ENCODE data around the gene TCF12.
"Not testable (repeated sequence)": the region's sequence is repeated elsewhere in the genome, so short reads cannot be mapped to it uniquely, and the experiment has no call there.

Gene TCF12

DNA sequence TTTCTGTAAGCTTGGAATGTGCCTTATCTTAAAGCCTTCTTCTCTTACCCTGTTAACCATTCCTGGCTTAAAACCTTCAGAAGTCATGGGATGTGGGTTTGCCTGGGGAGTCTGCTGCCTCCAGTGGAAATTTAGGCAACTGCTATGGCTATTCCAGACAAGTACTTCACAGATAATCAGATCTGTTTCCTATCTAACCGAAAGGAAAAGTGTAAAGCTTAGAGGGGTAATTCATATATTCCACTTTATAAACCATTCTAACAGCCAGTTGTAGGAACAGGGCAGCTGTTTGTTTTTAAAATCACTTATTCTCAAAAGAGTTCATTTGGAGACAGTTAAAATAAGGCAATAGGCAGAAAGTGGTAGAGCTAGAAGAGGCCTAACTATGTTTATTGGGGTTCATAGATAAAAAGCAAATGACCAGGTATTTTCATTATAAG is 219.9 kb downstream of the TCF12 start:
- DNase-seq (ENCODE audit: low read depth), result no peak

DNA sequence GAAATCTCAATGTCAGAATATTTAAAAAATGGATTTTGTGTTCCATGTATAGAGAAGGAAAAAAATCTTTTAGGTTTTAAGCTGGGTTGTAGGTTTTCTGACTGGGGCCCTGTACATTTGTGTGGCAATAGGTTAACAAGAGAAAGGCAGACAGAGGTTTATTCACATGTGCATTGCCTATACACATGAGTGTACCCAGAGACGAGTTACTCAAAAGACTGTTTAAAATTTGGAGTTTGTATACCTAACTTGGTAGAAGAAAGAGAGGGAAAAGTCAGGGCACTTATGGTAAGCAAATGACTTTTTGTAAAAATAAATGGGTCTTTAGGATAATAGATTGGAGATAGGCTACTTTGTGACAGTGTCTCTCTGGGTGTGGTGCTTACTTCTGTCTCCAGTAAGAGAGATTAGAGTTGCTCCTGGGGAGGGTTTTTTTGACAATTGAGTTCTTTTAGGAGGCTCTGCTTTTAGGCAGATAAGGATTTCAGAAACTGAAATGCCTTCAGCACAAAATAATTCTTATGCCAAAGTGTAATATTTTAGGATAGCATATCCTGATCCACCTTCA is 225.2 kb downstream of the TCF12 start:
- no peak for DNase-seq (ENCODE audit: low read depth)

DNA sequence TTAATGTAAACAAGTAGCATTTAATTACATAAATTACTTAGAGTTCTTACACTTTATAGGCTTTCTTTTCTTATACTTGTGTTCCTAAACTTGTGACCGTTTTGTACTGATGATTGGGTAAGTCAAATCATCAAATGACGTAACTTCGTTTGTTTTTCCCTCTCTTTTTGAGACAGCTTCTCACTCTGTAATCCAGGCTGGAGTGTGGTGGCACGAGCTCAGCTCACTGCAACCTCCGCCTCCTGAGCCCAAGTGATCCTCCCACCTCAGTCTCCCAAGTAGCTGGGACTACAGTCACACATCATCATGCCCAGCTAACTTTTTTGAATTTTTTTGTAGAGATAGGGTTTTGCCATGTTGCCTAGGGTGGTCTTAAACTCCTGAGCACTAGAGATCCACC is 226.0 kb downstream of the TCF12 start:
- no peak for DNase-seq (ENCODE audit: low read depth)

DNA sequence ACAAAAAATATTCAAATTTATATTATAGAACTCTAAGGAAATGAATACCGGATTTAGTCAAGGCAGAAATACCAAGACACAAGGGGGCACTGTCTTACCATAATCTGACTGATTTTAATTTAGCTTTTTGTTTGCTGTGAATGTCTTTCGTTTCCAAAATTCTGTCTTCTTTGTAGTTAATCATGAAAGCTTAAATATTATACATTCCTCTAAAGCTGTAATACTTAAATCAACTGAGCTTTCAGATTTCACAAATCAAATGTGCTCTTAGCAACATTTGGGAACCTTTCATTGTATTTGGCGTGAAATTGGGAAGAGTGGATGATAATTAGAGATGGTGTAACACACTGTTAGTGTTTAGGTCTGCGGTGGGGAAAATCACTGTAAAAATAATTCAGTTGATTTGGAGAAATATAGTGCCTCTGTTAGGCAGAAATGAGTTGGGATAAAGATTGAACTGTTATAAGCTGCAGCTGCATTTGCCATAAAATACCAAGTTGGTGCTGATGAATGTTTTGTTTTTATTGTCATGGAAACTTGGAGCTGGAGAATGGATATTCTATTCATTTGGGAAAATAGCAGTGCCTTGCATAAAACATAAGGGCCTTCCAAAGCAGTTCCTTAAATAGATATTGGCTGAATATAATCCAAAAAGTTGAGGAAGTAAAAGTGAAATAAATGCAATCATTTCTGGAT is 228.2 kb downstream of the TCF12 start:
- DNase-seq (ENCODE audit: low read depth), result no peak

DNA sequence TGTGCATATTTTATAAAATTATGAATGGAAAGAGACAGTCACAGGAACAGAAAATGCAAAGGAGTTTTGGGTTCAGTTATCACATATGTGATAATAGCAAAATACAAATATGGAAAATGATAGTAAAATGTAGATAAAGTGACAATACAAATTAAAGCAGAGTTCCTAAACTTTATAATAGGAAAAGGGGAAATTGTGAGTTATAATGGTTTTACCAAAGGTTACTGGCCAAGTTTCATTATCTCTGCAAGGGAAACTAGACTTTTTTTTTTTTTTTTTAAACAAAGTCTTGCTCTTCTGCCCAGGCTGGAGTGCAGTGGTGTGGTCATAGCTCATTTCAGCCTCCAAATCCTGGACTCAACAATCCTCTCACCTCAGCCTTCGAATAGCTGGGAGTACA is 229.2 kb downstream of the TCF12 start:
- no peak for DNase-seq (ENCODE audit: low read depth)

DNA sequence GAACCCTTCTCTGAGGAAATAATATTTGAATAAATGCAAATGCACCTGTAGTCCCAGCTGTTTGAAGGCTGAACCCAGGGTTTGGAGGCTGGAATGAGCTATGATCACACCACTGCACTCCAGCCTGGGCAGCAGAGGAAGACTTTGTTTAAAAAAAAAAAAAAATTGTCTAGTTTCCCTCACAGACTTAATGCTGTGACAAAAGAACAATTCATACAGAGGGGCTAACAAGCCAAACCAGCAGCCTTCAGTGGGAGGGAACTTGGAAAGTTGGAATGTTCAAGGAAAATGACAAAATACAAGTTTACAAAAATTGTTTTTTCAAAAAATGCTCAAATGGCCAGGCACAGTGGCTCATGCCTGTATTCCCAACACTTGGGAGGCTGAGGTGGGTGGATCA is 229.8 kb downstream of the TCF12 start:
- DNase-seq (ENCODE audit: low read depth), result no peak

DNA sequence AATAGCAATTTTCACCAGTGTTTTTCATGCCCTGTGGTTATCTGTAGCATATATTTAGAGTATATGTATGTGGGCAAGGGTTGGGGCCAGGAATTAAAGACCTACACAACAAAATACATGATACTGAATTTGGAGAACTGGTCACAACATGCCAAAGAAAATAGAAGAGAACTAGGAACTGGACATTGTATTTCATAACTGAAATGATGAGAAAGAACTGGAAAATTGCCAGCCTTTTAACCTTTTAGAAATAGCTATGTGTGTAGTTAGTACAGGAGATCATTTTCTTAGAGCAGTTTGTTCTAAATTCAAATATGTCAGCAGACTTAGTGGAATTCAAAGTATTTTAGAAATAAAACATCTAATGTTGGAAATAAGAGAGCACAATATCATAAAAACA is 230.8 kb downstream of the TCF12 start:
- no peak for DNase-seq (ENCODE audit: low read depth)

DNA sequence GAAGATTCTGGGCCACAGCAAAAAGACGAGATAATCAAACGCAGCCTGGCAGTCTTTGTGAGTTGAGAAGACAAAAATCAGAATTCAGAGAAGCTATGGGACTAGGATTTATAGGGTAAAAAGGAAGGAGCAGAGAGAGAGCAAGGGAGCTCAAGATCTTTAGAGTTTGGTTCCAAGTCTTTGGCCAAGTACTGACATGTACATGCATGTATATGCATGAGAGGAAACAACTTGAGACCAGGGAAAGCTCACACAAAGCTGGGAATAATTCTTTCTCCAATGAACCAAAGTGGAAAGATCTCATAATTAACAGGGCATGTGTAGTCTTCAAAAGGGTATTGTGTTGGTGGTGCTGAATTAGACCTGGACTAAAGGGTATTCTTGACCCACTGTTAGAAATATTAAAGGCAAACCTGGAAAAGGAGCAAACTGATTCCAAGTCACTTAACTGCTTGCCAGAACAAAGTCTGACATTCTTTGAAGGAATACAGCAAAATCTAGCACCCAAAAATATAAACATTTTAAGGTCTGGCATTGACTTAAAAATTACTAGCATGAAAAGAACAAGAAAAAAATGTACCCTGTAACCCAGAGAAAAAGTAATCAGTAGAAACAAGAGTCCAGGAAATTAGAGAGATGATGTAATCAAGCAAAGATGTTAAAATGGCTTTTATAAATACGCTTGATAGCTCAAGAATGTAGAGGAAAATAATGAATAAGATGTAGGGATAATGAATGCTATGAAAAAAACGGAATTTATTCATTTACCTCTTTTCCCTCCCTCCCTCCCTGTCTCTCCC is 231.8 kb downstream of the TCF12 start:
- no peak for DNase-seq (ENCODE audit: low read depth)

DNA sequence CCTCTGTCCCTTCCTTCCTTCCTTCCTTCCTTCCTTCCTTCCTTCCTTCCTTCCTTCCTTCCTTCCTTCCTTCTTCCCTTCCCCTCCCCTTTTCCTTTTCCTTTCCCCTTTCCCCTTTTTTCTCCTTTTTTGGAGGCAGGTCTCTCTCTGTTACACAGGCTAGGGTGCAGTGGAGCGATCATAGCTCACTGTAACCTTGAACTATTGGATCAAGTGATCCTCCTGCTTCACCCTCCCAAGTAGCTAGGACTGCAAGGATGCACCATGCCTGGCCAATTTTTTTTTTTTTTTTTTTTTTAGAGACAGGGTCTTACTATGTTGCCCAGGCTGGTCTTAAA is 232.4 kb downstream of the TCF12 start:
- not testable (repeated sequence) for DNase-seq (ENCODE audit: low read depth)

DNA sequence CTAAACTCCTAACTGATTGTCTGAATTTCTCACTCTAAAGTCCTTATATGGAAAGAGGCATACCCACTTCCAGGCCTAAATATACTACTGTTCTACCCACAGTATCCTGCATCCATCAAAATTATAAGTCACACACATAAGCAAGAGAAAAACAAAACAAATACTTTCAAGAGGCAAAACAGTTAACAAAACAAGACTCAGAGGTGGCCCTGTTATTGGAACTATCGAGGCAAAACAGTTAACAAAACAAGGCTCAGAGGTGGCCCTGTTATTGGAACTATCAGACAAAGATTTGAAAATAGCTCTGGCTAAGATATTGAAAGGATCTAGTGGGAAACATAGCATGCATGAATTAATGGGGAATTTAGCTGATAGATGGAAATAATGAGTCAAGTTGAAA is 233.7 kb downstream of the TCF12 start:
- no peak for DNase-seq (ENCODE audit: low read depth)

DNA sequence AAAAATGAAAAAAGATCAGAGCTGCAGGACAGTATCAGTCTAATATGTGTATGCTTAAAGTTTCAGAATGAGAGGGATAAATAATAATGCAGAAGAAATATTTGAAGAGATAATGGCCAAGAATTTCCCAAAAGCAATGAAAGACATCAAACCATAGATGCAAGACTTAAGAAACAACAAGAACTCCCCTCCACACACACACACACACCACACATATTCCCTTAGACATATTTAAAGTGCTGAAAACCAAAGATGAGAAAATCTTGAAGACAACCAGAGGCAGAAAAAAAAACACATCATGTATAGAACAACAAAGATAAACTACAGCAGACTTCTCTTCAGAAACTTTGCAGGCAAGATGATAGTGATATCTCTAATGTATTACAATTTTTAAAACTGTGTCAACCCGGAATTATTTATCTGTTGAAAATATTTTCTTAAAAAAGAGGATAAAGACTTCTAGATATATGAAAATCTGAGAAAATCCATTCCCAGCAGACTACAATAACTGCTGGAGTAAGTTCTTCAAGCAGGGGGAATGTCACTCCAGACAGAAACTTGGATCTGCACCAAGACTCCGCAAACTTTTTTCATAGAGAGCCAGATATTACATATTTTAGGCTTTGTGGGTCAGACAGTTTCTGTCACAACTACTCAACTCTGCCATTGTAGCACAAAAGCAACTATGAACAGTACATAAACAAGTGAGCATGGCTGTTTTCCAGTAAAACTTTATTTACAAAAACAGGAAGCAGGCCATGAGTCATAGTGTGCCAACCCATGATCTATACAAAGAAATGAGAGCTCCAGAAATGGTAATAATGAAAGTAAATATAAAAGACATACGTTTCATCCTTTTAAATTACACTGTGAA is 234.5 kb downstream of the TCF12 start:
- no peak for DNase-seq (ENCODE audit: low read depth)

DNA sequence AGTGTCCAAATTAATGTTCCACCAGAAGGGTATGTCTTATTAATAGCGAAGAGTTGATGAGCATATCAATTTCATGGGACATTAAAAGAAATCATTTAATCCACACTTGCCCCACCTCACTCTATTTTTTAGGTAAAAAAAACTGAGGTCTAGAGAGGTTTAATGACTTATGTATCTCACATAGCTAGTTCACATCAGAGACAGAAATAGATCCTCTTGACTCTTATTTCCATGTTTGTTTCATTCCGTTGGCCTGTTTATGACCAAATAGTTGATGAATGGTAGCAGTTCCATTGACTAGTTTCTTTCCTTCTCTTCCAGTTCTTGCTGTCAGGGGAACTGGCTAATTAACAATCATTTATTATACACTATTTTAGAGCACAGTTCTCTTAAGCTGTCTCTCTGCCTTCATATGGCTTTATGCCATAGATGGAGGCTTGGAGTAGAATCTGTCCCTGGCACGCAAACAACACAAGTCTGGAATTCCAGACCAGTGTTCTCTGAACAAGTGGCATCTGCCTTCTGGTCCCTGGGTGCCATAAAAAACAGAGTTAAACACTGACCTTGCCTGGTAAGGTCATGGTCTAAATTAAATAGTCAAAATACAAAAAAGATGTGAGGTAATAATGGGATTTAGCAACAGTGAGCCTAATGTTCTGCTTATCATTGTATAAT is 237.9 kb downstream of the TCF12 start:
- no peak for DNase-seq (ENCODE audit: low read depth)

DNA sequence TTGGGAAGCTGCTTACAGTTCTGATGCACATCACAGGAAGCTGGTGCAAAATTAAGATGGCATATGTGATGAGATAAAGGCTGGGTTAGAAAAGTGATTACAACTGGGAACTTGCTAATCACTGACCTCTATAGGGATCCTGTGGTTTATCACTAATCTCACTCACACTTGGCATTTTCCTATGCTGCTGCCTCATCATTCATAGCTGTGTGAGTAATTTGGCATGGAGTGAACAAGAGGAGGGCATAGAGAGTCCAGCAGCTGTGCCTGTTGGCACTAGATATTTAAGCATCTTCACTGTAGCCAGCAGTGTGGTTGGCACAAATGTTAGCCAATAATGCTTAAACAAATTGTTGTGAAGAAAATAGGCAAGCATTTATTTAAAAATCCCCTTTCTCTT is 240.1 kb downstream of the TCF12 start:
- DNase-seq (ENCODE audit: low read depth), result no peak

DNA sequence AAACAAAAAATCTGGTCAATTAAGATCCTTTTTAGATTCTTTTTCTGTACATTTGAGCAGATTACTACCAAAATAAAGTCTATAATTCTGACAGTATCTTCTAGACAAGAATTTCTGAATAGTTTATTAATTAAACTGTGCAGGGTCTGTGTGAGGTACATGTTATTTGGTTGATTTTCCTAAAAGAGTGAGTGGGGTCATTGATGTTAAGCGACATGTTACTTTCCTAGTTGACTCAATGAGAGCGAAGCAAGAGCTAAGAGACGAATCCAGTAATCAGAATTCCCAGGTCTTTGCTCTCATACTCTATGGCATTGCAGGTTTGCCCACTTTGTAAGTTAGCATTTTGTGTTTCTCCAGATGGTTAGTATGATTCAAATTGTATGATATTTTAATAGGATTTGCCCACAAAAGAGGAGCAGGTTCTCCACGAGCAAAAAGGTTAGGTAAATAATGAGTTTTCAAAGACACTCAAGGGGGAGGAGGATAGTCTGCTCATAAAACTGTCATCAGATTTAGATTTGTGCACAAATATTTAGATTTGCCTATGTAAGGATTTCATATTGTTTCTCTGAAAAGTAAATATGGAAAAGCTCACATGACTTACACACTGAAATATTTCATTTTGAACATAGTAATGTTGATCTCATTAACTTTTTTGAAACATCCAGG is 240.7 kb downstream of the TCF12 start:
- no peak for DNase-seq (ENCODE audit: low read depth)

DNA sequence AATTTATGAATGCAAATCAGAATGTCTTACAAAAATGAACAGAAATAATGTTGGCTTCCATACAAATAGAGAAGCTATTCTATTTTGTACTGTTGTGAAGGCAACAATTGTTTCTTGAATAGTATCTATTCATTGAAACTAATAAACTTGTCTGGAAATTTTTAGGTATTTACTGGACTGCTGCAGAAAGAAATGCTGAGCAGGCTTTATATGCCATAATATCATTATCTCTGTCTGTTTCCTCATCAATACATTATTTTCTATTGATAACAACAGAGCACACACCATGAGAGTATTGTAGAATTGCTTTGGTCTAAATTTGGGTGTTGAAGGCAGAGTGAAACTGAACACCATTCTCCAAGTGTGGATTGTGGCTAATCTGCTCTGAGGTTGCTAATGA is 241.3 kb downstream of the TCF12 start:
- no peak for DNase-seq (ENCODE audit: low read depth)

DNA sequence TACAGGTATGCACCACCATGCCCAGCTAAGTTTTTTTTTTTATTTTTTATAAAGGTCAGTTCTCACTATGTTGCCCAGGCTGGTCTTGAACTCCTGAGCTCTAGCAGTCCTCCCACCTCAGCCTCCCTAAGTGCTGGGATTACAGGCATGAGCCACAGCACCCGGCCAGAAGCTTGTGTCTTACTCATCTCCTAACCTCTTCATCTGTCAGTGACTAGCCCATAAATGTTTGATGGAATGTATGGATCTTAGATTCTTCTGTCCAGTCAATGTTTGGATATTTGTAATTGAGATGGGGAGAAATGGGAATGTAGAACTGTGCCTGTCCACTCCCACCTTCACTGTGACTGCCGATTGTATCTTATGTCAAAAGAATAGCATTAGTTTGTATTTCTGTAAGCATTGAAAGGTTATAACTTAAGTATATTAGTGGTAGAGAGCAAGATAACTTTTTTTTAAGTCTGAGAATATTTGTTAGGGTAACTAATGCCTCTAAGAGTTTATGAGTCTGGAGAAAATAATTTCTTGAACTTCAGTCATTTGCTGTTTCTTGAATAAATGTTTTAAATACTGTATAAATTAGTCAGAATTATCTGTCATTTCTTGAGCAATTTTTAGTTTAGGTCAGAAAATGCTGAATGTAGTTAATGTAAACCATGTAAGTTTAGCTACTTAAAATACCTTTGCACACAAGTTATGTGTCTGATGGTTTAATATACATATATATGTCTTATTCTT is 242.5 kb downstream of the TCF12 start:
- no peak for DNase-seq (ENCODE audit: low read depth)

DNA sequence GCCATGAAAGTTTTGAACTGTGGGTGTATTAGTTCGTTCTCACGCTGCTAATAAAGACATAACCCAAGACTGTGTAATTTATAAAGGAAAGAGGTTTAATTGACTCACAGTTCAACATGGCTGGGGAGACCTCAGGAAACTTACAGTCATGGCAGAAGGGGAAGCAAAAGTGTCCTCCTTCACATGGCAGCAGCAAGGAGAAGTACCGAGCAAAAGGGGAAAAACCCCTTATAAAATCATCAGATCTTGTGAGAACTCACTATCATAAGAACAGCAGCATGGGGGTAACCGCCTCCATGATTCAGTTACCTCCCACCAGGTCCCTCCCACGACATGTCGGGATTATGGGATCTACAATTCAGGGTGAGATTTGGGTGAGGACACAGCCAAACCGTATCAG is 245.8 kb downstream of the TCF12 start:
- not testable (repeated sequence) for DNase-seq (ENCODE audit: low read depth)

DNA sequence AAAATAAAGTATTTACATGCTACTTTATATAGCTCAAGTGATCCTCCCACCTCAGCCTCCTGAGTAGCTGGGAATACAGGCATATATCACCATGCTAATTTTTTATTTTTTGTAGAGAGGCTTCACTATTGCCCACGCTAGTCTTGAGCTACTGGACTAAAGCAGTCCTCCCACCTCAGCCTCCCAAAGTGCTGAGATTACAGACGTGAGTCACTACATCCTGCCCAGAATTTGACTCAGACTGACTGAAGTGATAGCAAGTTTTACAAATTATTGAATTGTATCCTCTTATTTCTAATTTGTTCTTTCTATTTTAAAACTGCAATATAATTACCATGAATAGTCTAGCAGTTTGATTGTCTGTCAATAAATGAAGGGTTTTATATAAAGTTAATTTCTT is 247.5 kb downstream of the TCF12 start:
- no peak for DNase-seq (ENCODE audit: low read depth)

DNA sequence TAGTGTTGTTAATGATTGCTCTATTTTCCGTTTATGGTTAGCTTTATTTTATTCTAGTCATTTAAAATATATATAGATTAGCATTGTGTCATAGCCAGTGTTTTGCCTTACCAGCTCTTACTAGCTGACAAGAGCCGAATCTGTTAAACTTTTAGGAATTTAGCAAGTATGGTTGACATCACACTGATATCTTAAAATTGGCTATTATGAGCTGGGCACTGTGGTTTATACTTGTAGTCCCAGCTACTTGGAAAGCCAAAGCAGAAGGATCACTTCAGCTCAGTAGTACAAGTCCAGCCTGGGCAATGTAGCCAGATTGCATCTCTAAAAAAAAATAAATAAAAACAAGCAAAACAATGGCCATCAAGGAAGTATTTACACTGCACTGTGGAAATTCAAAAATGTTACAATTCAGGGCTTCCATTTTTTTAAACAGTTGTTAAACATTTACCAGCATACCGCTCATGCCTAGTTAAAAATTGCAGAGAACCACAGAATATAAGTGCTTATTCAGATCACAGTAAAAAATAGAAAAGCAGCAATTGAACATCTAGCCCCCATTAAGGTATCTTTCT is 249.5 kb downstream of the TCF12 start:
- DNase-seq (ENCODE audit: low read depth), result no peak

DNA sequence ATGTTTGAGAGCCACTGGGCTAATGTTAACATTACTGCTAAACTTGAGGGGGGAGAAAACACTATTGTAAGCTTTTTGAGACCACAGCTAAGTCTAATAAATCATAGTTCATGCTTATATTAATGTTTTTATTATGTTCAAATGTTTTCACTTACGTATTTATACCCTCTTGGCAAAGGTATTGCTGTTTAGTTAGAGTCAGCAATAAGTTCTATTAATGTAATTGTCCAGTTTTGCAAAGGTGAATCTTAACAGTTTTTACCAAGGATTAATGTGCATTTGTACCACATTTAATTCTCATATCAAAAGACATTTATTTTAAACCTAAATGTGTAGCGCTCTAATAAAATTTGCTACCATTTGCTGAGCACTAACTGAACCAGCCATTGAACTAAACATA is 251.2 kb downstream of the TCF12 start:
- no peak for DNase-seq (ENCODE audit: low read depth)

All from T follicular helper cell (primary cell).